Stimulated activated naive CD8-positive, alpha-beta T cell treated with anti-CD3 and anti-CD28 coated beads, Interleukin-15, amount 100 ng/mL, for 72 hours (primary cell): Measurements from ENCODE around the gene CDC25B.
"Not testable (repeated sequence)": the region's sequence is repeated elsewhere in the genome, so short reads cannot be mapped to it uniquely, and the experiment has no call there.

Source experiments
- ATAC-seq: fragments of 150-1000 bp; cut with Tn5 transposase; 2 replicates; pipeline ENCODE4 v1.10.0; 2021; ENCODE audit warnings: mild to moderate bottlenecking, moderate library complexity
- DNase-seq, 2 donors: peaks; one replicate each; pipeline ENCODE4 v3.0.0; 2021 to 2022
- H3K27ac Mint-ChIP-seq, 2 donors: one replicate each; pipeline ENCODE4 v1.8.0; 2022; ENCODE audit warnings: mild to moderate bottlenecking in 2 of 2, mixed read lengths in 2 of 2, moderate library complexity in 2 of 2
- H3K27me3 Mint-ChIP-seq: one replicate; pipeline ENCODE4 v1.8.0; 2022; ENCODE audit warnings: mixed read lengths
- H3K4me1 Mint-ChIP-seq: one replicate; pipeline ENCODE4 v1.8.0; 2022; ENCODE audit warnings: mild to moderate bottlenecking, mixed read lengths
- H3K4me3 Mint-ChIP-seq, 2 donors: one replicate each; pipeline ENCODE4 v1.8.0; 2022; ENCODE audit warnings: mild to moderate bottlenecking in 2 of 2, mixed read lengths in 2 of 2, moderate library complexity in 1 of 2
- H3K9me3 Mint-ChIP-seq, 2 donors: one replicate each; pipeline ENCODE4 v1.8.0; 2022; ENCODE audit warnings: mixed read lengths in 2 of 2

Gene CDC25B

DNA sequence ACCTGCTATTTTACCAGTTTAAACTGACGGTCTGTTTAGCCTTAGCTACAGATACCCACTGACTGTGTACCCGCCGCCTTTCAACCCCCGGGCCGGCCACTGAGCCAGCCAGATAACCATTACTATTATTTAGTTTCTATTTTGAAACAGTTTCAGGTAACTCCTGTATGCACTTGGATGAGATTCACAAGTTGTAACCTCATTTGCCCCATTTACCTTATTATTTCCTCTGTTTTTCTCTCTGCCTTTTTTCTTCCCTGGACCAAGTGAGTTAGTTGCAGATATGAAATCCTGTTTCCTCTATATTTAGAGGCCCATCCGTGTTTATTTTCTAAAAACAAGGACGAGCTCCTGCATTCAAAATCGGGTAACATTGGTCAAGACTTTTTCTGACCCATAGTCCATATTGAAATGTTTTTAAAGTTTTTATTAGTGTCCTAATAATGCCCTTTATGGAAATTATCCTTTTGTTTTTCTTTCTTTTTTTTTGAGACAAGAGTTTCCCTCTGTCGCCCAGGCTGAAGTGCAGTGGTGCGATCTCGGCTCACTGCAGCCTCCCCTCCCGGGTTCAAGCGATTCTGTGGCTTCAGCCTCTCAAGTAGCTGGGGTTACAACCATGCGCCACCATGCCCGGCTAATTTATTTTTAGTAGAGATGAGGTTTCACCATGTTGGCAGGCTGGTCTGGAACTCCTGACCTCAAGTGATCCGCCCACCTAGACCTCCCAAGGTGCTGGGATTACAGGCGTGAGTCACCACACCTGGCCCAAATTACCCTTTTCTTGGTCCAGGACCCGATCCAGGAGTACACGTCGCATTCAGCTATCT, 25.0 kb downstream of the CDC25B start:
- ATAC-seq: no peak
- H3K4me1 Mint-ChIP-seq: peaks cover 43% of the 10 kb centered on the region

DNA sequence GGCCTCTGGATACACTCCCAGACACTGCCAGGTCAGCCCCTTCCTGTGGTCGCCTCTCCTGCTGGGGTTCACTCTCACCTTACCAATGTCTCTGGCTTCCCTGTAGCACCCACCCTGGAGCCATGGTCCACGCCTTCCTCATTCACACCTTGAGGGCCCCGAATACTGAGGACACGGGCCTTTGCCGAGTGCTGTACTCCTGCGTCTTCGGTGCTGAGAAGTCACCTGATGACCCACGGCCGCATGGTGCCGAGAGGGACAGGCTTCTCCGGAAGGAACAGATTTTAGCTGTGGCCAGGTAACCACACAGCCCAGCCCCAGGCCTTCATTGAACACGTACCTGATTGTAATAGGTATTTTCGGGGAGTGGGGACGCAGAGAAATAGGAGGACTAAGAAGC, 25.9 kb downstream of the CDC25B start:
- ATAC-seq: no peak
- no peaks in the 10 kb centered on the region for H3K27me3 Mint-ChIP-seq
- peaks cover 34% of the 10 kb centered on the region for H3K4me1 Mint-ChIP-seq
- H3K9me3 Mint-ChIP-seq: no peaks in the 10 kb centered on the region
- peak overlapping the region in 1 of 2 donors; percentile 96 for H3K27ac Mint-ChIP-seq
- H3K4me3 Mint-ChIP-seq: peak overlapping the region; percentile 83 to 92
- no peak for DNase-seq

More for the DNA sequence above, 25.0 kb downstream of the CDC25B start:
- Mint-ChIP-seq H3K27ac (peak overlapping the region; percentile 96 to 100), H3K9me3 (no peaks in the 10 kb centered on the region), H3K27me3 (no peaks in the 10 kb centered on the region), H3K4me3 (peak overlapping the region; percentile 83 to 92)
- DNase-seq: no peak

DNA sequence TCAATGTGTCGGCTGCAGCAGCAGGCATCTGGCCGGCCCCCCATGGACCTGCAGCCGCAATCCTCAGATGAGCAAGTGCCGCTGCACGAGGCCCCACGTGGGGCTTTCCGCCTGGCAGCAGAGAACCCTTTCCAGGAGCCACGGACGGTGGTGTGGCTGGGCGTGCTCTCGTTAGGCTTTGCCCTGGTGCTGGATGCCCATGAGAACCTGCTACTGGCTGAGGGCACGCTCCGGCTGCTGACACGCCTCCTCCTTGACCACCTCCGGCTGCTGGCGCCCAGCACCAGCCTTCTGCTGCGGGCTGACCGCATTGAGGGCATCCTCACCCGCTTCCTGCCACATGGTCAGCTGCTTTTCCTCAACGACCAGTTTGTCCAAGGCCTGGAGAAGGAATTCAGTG, 27.8 kb downstream of the CDC25B start:
- no peak overlapping the region for H3K27ac Mint-ChIP-seq
- H3K9me3 Mint-ChIP-seq: no peaks in the 10 kb centered on the region
- H3K4me1 Mint-ChIP-seq: peaks cover 24% of the 10 kb centered on the region
- H3K4me3 Mint-ChIP-seq: no peak overlapping the region
- DNase-seq (no peak), ATAC-seq (no peak)
- H3K27me3 Mint-ChIP-seq: no peaks in the 10 kb centered on the region

DNA sequence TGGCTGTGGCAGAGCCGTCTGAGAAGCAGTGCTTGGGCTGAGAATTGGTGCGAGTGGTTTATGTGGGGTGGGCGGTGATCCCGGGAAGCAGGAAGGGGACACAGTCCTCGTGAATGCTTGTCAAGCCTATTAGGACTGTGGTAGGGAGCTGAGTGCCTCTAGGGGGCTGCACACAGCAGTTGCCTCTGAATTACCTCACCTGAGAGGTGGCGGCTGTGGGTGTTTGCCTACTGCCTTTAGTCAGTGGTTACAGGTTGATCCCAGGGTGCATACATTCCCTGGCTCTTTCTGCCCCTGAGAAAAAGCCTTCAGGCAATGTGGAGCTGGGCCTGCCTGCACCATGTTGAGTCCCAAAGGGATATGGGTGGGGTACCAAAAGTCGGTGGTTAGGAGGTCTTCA, 29.4 kb downstream of the CDC25B start:
- H3K27ac Mint-ChIP-seq: no peak overlapping the region
- ATAC-seq (no peak), DNase-seq (no peak)
- no peaks in the 10 kb centered on the region for H3K27me3 Mint-ChIP-seq
- H3K4me3 Mint-ChIP-seq: no peak overlapping the region
- H3K9me3 Mint-ChIP-seq: no peaks in the 10 kb centered on the region
- peaks cover 16% of the 10 kb centered on the region for H3K4me1 Mint-ChIP-seq

DNA sequence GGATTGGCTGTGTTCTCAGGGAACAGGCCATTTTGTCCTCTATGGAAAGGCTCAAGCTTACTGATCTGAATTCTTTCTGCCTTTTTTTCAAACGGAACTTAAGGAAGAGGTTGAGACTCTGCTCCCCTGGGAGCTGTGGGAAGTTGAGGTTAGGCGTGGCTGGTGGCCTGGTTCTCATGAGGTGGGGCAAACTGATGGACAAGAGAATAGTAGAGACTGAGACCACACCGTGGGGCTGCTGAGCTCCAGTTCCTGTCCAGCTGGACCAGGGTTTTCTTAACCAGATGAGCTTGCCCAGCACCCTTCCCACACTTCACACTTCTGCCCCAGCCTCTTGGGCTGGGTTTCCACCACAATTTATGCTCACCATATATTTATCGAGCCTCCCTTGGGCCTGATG, 30.3 kb downstream of the CDC25B start:
- Mint-ChIP-seq H3K4me1 (peaks cover 8% of the 10 kb centered on the region), H3K4me3 (no peak overlapping the region), H3K27ac (no peak overlapping the region), H3K27me3 (no peaks in the 10 kb centered on the region), H3K9me3 (no peaks in the 10 kb centered on the region)
- no peak for ATAC-seq
- no peak for DNase-seq

DNA sequence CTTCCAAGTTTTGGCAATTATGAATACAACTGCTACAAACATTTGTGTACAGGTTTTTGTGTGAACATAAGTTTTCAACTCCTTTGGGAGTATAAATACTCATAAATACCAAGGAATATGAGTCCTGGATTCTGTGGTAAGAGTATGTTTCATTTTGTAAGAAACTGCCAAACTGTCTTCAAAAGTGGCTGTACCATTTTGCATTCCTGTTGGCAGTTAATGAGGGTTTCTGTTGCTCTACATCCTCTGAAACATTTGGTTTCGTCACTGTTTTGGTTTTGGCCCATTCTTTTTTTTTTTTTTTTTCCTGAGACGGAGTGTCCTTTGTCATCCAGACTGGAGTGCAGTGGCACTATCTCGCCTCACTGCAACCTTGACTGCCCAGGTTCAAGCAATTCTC, 32.7 kb downstream of the CDC25B start:
- ATAC-seq: no peak

DNA sequence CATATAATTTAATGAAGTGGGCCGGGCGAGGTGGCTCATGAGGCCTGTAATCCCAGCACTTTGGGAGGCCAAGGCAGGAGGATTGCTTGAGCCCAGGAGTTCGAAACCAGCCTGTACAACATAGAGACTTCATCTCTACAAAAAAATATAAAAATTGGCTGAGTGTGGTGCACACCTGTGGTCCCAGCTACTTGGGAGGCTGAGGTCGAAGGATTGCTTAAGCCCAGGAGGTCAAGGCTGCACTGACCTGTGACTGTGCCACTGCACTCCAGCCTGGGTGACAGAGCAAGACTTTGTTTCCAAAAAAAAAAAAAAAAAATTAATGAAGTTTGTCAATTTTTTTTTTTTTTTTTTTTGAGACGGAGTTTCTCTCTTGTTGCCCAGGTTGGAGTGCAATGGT, 33.8 kb downstream of the CDC25B start:
- DNase-seq, H3K9me3 Mint-ChIP-seq, ATAC-seq, H3K27me3 Mint-ChIP-seq, H3K4me3 Mint-ChIP-seq, H3K27ac Mint-ChIP-seq, H3K4me1 Mint-ChIP-seq: not testable (repeated sequence)

More for the DNA sequence above, 32.7 kb downstream of the CDC25B start:
- Mint-ChIP-seq H3K9me3 (no peaks in the 10 kb centered on the region), H3K4me3 (no peak overlapping the region), H3K27me3 (no peaks in the 10 kb centered on the region), H3K4me1 (no peaks in the 10 kb centered on the region), H3K27ac (no peak overlapping the region)
- no peak for DNase-seq

DNA sequence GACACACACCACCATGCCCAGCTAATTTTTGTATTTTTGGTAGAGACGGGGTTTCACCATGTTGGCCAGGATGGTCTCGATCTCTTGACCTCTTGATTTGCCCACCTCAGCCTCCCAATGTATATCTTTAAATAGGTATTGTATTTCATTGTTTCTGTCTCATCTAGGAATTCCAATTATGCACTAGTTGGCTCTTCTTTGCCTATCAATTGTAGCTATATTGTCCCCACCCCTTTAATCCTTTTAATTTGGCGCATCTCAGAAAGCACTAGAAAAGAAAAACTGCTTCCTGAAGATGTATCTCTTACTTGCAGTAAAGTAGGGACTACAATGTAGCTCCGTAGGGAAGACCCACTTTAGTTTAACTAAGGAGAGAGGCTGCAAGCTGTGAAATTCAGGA, 40.0 kb downstream of the CDC25B start:
- no peak for DNase-seq
- ATAC-seq: no peak
- H3K27me3 Mint-ChIP-seq: no peaks in the 10 kb centered on the region
- no peak overlapping the region for H3K27ac Mint-ChIP-seq
- no peaks in the 10 kb centered on the region for H3K9me3 Mint-ChIP-seq
- no peak overlapping the region for H3K4me3 Mint-ChIP-seq
- peaks cover 10% of the 10 kb centered on the region for H3K4me1 Mint-ChIP-seq

DNA sequence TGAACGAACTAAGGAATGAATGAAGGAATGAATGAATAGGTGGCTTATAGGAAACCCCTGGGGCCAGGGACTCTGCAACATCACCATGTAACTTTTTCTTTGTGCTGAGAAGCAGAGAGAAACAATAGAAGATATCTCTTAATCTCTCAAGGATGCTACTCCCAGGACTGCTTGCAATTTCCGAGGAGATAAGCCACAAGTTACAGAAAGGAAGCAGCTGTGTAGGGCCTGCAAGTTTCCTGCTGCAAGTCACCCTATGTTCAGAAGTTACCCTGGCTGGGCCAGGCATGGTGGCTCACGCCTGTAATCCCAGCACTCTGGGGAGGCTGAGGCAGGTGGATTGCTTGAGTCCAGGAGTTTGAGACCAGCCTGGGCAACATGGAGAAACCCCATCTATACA, 43.2 kb downstream of the CDC25B start:
- Mint-ChIP-seq H3K4me3 (no peak overlapping the region), H3K4me1 (peaks cover 10% of the 10 kb centered on the region), H3K27me3 (no peaks in the 10 kb centered on the region), H3K9me3 (no peaks in the 10 kb centered on the region), H3K27ac (no peak overlapping the region)
- DNase-seq (no peak), ATAC-seq (no peak)

DNA sequence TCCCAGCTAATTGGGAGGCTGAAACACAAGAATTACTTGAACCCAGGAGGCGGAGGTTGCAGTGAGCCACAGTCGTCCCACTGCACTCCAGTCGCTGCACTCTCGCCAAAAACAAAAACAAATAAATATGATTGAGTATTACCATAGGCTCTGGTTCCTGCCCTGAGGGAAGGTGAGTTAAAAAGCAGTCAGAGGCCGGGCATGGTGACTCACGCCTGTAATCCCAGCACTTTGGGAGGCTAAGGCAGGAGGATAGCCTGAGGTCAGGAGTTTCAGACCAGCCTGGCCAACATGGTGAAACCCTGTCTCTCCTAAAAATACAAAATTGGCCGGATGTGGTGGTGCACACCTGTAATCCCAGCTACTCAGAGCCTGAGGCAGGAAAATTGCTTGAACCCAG, 44.1 kb downstream of the CDC25B start:
- H3K27ac Mint-ChIP-seq, H3K4me3 Mint-ChIP-seq: not testable (repeated sequence)

DNA sequence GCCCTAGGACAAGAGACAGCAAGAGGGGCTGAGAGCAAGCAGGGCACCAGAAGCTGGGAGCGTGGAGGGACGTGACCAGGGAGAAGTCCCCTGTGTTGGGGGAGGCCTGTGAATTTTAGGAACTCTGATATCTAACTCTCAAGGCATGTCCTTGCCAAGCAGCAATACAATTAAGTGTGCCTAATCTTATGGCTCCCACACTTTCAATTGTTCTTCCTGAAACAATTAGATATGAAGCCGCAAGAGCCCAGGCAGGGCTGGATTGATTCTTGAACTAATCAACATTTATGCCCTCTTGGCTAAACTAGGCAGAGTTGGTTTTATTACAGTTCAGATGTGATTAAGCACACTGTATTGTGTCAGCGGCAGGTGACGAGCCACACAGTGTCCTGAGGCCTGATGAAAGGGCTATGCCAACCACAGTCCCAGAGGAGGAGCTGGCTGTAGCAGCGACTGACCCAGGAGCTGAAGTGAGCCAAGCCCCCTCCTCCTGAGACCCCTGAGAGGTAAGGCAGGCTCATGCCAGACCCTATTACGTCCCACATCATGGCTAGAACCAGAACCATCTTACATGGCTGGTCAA, 46.3 kb downstream of the CDC25B start:
- no peak for ATAC-seq
- no peak overlapping the region for H3K27ac Mint-ChIP-seq
- H3K27me3 Mint-ChIP-seq: no peaks in the 10 kb centered on the region
- H3K9me3 Mint-ChIP-seq: no peaks in the 10 kb centered on the region
- DNase-seq: no peak
- no peak overlapping the region for H3K4me3 Mint-ChIP-seq
- peaks cover 15% of the 10 kb centered on the region for H3K4me1 Mint-ChIP-seq

More for the DNA sequence above, 44.1 kb downstream of the CDC25B start:
- H3K27me3 Mint-ChIP-seq, H3K9me3 Mint-ChIP-seq, DNase-seq, ATAC-seq, H3K4me1 Mint-ChIP-seq: not testable (repeated sequence)

DNA sequence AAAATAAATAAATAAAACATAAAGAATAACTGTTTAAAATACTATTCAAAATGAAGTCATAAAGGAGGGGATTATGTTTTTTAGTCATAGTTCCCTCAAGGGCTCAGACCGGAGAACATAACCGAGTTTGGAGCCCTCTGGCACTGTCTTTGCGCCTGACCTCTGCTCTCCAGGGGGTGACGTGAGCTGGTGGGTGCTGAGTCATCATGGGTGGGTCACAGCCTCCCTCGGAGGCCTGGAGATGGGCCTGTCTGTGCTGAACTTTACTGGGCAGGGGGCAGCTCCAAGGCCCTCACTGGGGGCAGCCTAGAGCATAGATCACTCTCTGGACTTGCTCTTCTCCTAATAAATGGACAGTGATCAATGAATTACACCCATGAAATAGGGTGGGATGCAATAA, 47.4 kb downstream of the CDC25B start:
- DNase-seq (no peak), ATAC-seq (no peak)
- Mint-ChIP-seq H3K9me3 (no peaks in the 10 kb centered on the region), H3K4me1 (peaks cover 26% of the 10 kb centered on the region), H3K4me3 (no peak overlapping the region), H3K27ac (no peak overlapping the region), H3K27me3 (no peaks in the 10 kb centered on the region)

DNA sequence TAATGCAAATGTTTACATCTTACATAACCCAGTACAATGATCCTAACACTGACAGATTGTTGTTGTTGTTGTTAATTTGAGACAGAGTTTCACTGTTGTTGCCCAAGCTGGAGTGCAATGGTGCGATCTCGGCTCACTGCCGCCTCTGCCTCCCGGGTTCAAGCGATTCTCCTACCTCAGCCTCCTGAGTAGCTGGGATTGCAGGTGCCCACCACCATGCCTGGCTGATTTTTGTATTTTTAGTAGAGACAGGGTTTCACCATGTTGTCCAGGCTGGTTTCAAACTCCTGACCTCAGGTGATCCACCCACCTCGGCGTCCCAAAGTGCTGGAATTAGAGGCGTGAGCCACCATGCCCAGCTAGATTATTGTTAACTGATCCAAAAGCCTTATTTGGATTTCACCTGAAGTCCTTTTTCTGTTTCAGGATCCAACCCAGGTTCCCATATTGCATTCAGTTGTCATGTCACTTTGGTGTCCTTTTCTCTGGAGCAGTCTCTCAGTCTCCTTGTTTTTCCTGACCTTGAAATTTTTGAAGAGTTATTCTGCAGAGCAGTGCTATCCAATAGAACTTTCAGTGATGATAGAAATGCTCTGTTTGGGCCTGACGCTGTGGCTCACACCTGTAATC, 48.0 kb downstream of the CDC25B start:
- not testable (repeated sequence) for ATAC-seq, H3K27ac Mint-ChIP-seq, H3K4me3 Mint-ChIP-seq, H3K27me3 Mint-ChIP-seq, H3K9me3 Mint-ChIP-seq, DNase-seq
- peaks cover 28% of the 10 kb centered on the region for H3K4me1 Mint-ChIP-seq

DNA sequence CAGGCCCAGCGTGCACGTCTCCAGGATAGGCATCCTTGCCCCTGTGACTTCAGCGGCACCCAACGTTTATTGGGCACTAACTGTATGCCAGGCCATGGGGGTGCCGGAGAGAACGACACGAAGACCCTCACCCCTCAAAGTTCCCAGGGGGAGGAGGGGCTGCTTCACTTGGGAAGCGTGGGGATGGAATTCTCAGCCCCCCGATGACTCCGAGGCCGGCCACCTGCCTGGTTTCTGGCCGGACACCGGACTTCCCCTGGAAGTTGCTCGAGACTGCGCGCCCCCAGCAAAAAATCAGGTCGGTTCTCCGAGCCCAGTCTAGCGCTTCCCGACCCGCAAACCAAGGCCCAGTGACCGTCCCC, 50.2 kb downstream of the CDC25B start:
- H3K9me3 Mint-ChIP-seq: no peaks in the 10 kb centered on the region
- peaks cover 24% of the 10 kb centered on the region for H3K4me1 Mint-ChIP-seq
- H3K27me3 Mint-ChIP-seq: no peaks in the 10 kb centered on the region
- no peak for DNase-seq
- peak overlapping the region; percentile 94 to 97 for H3K4me3 Mint-ChIP-seq
- peak overlapping the region; percentile 99 to 100 for H3K27ac Mint-ChIP-seq
- ATAC-seq: no peak

DNA sequence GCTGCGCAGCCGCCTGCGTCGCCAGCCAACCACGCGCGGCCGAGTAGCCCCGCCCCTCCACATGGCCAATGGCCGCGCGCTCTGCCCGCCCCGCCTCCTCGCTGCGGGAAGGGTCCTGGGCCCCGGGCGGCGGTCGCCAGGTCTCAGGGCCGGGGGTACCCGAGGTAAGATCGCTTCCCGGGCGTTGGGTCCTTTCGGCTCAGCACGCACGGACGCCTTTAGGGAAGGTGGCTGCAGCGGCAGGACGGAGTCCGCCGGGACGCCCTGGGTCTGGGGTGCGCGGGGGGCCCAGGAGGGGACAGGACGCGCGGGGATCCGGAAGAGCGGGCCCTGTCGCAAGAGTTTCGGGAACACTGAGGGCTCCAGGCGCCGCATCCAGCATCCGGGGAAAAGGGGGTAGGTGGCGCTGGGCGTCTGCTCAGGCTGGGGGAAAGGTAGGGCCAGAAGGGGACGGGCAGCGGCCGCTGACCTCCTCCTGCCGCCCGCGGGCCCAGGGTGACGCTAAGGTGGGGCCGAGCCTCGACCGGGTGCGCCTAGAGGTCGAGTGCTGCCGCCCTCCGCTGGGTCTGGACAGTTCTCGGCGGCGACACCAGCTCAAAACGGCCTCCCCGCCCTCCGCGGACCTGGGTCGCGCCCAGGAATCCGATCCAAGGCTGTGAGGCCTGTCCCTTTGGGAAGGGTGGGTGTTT, 50.8 kb downstream of the CDC25B start, which contains the start of gene MAVS:
Gene MAVS (plus strand): TSS at position 95 of the 689 bp plus-strand sequence. CDS start 7,791 bp downstream, outside the sequence.
- peaks cover 24% of the 10 kb centered on the region for H3K4me1 Mint-ChIP-seq
- ATAC-seq: peak; percentile 97
- DNase-seq: peak; percentile 83 to 86
- peak within 1 kb of the TSS; percentile 94 to 97 for H3K4me3 Mint-ChIP-seq
- peak within 1 kb of the TSS; percentile 99 to 100 for H3K27ac Mint-ChIP-seq
- H3K9me3 Mint-ChIP-seq: no peaks in the 10 kb centered on the region
- H3K27me3 Mint-ChIP-seq: no peaks in the 10 kb centered on the region
